Right atrium auricular region (tissue), 2 donors: Measurements from ENCODE around the gene TTI1. TPM values are rescaled to one million over a fixed set of nuclear protein-coding genes. Genes with fewer than 3 reads are reported as not detected.
A peak's percentile ranks its signal among the peaks of the same experiment; 100 is the strongest.

Experiments used
- DNase-seq: peaks from one replicate; pipeline ENCODE4 v3.0.0-alpha.2; 2019; ENCODE audit warnings: low spot score
- H3K27ac ChIP-seq, 2 donors: fragments of 200-600 bp; sonication (generic); 1 replicate in 1 of 2; 2 replicates in 1 of 2; pipeline ENCODE4 v1.5.1; 2016 to 2019
- H3K27me3 ChIP-seq, 2 donors: fragments of 200-600 bp; sonication (generic); one replicate each; pipeline versions ENCODE4 v1.5.1 to v1.6.0; 2017 to 2019
- H3K36me3 ChIP-seq: fragments of 200-600 bp; sonication (generic); one replicate; pipeline ENCODE4 v1.5.1; 2016
- H3K4me1 ChIP-seq, 2 donors: fragments of 200-600 bp; sonication (generic); one replicate each; pipeline versions ENCODE4 v1.5.1 to v1.6.0; 2017 to 2019
- H3K4me3 ChIP-seq, 2 donors: fragments of 200-600 bp; sonication (generic); 1 replicate in 1 of 2; 2 replicates in 1 of 2; pipeline ENCODE4 v1.5.1; 2017 to 2019; ENCODE audit warnings: mild to moderate bottlenecking in 1 of 2, moderate library complexity in 1 of 2
- H3K9me3 ChIP-seq, 2 donors: fragments of 200-600 bp; sonication (generic); one replicate each; pipeline ENCODE4 v1.5.1; 2019
- total RNA-seq, 2 donors: library from RNA; depleted of rRNA; stranded (reverse); fragments of >200 nt; gene quantifications; one replicate each; pipeline ENCODE4 v1.1.0, GENCODE V29; 2016
- TF ChIP-seq, protein P1 (sequence below), 2 donors: fragments of 200-600 bp; sonication (generic); IDR thresholded peaks; one replicate each; pipeline ENCODE4 v1.5.1; 2019; ENCODE audit warnings: antibody characterized with exemption in 2 of 2

TTI1 gene
- total RNA-seq, 2 donors from 2014 or later = 10.8 to 11.5 TPM

DNA sequence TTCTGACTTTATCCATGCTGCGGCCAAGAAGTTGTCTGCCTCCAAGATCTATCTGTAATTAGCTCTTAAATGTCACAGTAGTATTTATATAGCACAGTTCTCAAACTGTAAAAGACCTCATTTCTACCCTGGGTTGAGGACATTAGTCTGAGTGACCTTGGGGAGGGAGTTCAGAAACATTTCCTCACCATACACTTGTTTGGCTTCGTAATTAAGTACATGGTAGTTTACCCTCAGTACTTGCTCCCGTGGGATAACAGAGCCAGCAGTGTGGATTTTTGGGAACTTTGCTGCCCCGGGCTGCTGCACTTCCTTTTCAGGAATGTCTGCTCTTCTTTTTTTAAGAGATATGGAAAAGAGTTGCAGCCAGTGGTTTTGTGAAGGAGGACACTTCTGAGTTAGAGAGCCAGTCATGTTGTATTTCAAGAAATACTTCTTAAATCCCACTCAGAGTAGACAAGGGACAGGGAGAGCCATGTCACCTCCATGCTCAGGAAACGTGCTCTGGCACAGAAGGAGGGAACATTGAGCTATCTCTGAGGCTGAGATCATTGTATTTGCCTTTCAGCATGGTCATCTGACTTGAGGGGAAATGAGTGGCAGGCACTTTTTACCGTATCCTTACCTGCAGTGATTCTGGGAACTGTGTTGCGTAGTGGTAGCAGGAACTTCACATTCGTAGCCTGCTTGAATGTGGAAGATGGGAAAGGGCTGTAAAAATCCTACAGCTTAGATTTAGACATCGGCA is 33.9 kb upstream of the TTI1 start:
- Histone ChIP-seq H3K27me3 (no peaks in the 10 kb centered on the region), H3K4me1 (peaks cover 0 to 28% of the 10 kb centered on the region in 2 donors), H3K4me3 (no peak overlapping the region), H3K9me3 (no peaks in the 10 kb centered on the region), H3K36me3 (peaks cover 78% of the 10 kb centered on the region), H3K27ac (peak overlapping the region; percentile 67 to 75)
- TF ChIP-seq, protein P1, sequence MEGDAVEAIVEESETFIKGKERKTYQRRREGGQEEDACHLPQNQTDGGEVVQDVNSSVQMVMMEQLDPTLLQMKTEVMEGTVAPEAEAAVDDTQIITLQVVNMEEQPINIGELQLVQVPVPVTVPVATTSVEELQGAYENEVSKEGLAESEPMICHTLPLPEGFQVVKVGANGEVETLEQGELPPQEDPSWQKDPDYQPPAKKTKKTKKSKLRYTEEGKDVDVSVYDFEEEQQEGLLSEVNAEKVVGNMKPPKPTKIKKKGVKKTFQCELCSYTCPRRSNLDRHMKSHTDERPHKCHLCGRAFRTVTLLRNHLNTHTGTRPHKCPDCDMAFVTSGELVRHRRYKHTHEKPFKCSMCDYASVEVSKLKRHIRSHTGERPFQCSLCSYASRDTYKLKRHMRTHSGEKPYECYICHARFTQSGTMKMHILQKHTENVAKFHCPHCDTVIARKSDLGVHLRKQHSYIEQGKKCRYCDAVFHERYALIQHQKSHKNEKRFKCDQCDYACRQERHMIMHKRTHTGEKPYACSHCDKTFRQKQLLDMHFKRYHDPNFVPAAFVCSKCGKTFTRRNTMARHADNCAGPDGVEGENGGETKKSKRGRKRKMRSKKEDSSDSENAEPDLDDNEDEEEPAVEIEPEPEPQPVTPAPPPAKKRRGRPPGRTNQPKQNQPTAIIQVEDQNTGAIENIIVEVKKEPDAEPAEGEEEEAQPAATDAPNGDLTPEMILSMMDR (IDR thresholded peaks at IDR 0.05) = no peak
- DNase-seq = no peak

DNA sequence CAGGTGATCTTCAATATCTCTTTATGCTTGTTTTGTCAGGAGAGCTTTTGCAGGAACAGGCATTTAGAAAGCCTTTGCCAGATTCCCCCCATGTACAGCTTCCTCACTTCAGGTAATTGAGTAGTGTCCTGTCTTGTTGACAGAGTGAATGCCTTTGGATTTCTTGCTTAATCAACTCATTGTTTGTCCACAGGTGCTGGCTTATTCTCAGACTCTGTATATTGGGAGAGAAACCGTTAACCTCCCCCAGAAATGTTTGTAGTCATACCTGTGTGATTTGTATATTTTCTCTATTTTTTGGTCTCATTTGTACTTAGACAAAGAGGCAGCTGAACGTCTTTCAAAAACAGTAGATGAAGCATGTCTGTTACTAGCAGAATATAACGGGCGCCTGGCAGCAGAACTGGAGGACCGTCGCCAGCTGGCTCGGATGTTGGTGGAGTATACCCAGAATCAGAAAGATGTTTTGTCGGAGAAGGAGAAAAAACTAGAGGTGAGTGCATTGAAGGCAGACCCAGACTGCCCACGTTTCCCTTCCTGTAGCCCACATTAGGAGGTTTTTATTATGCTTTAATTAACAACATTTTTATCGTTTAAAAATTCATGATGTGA is 32.6 kb upstream of the TTI1 start:
- peak overlapping the region; percentile 67 to 75 for H3K27ac ChIP-seq

DNA sequence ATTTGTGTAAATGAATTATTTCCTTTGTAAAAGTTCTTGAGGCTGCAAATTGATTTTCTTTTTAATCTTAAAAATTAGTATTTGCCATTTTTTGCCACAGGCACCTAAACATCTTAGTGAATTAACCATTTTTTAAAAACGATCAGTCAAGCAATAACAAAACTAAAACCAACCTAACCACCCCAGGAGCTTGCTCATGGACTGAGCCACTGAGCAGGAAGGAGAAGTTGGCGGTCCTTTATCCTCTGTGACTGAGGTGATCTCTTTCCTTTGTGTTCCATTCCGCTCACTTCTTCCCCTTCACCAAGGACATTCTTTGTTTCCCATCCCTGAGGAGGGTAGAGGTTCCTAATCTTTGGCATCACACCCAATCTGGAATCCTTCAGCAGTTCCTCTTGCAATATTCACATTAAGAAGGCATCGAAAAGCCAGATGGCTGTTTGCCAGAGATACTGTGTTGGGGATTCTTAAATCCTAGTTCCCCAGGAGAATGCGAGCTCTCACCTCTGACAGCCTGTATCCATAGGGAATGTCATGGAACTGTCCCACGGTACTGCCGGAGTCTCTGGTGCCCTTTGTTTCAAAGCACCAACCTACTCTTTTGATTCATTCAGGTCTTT is 30.8 kb upstream of the TTI1 start:
- Histone ChIP-seq H3K36me3 (peaks cover 87% of the 10 kb centered on the region), H3K9me3 (no peaks in the 10 kb centered on the region), H3K27me3 (no peaks in the 10 kb centered on the region), H3K27ac (no peak overlapping the region), H3K4me3 (no peak overlapping the region), H3K4me1 (peaks cover 0 to 28% of the 10 kb centered on the region in 2 donors)
- no peak for DNase-seq
- TF ChIP-seq, protein P1 (IDR thresholded peaks at IDR 0.05) = no peak

More for the DNA sequence above, 32.6 kb upstream of the TTI1 start:
- TF ChIP-seq, protein P1 (IDR thresholded peaks at IDR 0.05) = no peak
- peaks cover 80% of the 10 kb centered on the region for H3K36me3 ChIP-seq
- H3K4me3 ChIP-seq = no peak overlapping the region
- H3K4me1 ChIP-seq = peaks cover 0 to 28% of the 10 kb centered on the region in 2 donors
- H3K27me3 ChIP-seq = no peaks in the 10 kb centered on the region
- no peak for DNase-seq
- H3K9me3 ChIP-seq = no peaks in the 10 kb centered on the region

DNA sequence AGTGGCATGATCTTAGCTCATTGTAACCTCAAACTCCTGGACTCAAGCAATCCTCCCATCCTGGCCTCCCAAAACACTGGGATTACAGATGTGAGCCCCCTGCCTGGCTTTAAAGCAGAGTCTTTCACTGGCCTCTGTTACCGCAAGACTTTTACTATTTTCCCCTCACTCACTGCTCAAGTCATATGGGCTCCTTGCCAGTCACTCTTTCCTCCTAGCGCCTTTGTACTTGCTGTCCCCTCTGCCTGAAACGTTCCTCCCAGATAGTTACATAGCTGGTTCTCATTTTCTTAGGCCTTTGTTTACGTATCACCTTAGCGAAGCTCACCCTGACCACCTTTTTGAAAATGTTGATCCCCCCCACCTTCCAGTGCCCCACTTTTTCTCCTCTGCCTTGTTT is 29.6 kb upstream of the TTI1 start:
- H3K36me3 ChIP-seq = peaks cover 87% of the 10 kb centered on the region
- TF ChIP-seq, protein P1 (IDR thresholded peaks at IDR 0.05) = no peak
- no peak for DNase-seq
- H3K9me3 ChIP-seq = no peaks in the 10 kb centered on the region
- peaks cover 0 to 28% of the 10 kb centered on the region in 2 donors for H3K4me1 ChIP-seq
- H3K4me3 ChIP-seq = no peak overlapping the region
- H3K27ac ChIP-seq = no peak overlapping the region
- H3K27me3 ChIP-seq = no peaks in the 10 kb centered on the region

DNA sequence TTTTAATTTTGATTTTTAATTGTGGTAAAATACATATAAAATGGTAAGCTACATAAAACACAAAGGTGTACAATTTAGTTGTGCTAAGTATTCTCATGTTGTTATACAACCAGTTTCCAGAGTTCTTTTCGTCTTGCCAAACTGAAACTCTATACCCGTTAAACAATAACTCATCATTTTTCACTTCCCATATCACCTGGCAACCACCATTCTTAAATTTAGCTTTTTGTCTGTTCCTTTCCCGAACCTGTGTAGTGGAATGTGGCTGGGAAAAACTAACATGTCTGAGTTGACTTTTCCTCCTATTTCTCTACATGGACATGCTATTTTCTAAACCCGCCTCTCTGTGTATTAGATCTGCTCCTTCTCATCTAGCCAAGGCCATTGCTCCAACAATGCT is 27.9 kb upstream of the TTI1 start:
- Histone ChIP-seq H3K4me3 (no peak overlapping the region), H3K27me3 (no peaks in the 10 kb centered on the region), H3K36me3 (peaks cover 77% of the 10 kb centered on the region), H3K27ac (no peak overlapping the region), H3K9me3 (no peaks in the 10 kb centered on the region), H3K4me1 (peaks cover 0 to 17% of the 10 kb centered on the region in 2 donors)
- TF ChIP-seq, protein P1 (IDR thresholded peaks at IDR 0.05) = no peak
- DNase-seq = no peak
